ENCODE results near the gene USP47. TPM values are rescaled to one million over a fixed set of nuclear protein-coding genes. Genes with fewer than 3 reads are reported as not detected.

USP47 gene
- total and polyA plus RNA-seq, 9 of the 15 experiments (the other 6 are each of a cell fraction or from before 2014, with no cell fraction given): 13.1 to 63.6 (median 34.7) TPM

DNA sequence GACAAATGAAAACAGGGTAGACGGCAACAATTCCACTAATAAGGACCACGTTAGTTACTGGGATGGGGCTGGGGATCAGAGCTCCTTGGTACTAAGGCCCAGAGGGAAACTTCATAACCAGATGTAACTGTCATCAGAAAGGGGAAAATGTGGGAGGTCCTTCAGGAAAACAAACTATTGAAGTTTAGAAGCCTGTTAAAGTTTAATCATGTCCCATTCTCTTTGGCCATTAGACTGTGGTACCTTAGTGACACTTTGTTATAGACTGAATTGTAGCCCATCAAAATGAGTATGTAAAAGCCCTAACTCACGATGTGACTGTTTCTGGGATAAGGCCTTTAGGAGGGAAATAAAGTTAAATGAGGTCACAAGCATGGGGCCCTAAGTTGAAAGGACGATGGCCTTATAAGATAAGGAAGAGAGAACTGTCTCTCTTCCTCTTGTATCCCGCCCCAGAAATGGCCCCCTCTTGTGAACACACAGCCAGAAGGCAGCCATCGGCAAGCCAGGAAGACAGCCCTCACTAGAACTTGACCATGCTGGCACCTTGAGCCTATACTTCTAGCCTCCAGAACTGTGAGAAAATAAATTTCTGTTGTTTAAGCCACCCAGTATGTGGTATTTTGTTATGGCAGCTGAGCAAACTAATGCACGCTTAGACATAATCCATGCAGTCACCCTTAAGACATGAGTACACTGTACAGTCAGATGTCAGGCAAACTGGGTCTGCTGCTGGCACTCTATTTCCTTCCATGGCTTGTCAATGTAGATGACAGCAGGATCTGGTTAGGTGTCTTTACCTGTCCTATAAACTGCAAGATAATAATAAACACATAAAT is 26.9 kb upstream of the USP47 start (continued):
- TF ChIP-seq, protein P1, sequence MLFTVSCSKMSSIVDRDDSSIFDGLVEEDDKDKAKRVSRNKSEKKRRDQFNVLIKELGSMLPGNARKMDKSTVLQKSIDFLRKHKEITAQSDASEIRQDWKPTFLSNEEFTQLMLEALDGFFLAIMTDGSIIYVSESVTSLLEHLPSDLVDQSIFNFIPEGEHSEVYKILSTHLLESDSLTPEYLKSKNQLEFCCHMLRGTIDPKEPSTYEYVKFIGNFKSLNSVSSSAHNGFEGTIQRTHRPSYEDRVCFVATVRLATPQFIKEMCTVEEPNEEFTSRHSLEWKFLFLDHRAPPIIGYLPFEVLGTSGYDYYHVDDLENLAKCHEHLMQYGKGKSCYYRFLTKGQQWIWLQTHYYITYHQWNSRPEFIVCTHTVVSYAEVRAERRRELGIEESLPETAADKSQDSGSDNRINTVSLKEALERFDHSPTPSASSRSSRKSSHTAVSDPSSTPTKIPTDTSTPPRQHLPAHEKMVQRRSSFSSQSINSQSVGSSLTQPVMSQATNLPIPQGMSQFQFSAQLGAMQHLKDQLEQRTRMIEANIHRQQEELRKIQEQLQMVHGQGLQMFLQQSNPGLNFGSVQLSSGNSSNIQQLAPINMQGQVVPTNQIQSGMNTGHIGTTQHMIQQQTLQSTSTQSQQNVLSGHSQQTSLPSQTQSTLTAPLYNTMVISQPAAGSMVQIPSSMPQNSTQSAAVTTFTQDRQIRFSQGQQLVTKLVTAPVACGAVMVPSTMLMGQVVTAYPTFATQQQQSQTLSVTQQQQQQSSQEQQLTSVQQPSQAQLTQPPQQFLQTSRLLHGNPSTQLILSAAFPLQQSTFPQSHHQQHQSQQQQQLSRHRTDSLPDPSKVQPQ (CRISPR knock-in tag; IDR thresholded peaks at IDR 0.05; ENCODE audit: borderline replicate concordance): no peak
- TF ChIP-seq EP300 (IDR thresholded peaks at IDR 0.05; ENCODE audit: low read length): peak; percentile 51; the same call in 1 of the 2 replicates
- peak in 1 of 2 experiments; percentile 8; a peak in 1 of 4 replicates for TF ChIP-seq RAD21 (CRISPR knock-in tag; conservative IDR thresholded peaks at IDR 0.05 in 1 of 2, IDR thresholded peaks at IDR 0.05 in 1 of 2)
- peak; percentile 53; the same call in 1 of the 2 replicates for TF ChIP-seq SOX6 (IDR thresholded peaks at IDR 0.05)
- no peak for TF ChIP-seq NR4A1 (CRISPR knock-in tag; IDR thresholded peaks at IDR 0.05)
- TF ChIP-seq NR4A1 (tag; IDR thresholded peaks at IDR 0.05): peak; percentile 59; the same call in 1 of the 2 replicates
- no peak for TF ChIP-seq TAF9B (IDR thresholded peaks at IDR 0.05; ENCODE audit: partially characterized antibody)
- TF ChIP-seq, protein P2, sequence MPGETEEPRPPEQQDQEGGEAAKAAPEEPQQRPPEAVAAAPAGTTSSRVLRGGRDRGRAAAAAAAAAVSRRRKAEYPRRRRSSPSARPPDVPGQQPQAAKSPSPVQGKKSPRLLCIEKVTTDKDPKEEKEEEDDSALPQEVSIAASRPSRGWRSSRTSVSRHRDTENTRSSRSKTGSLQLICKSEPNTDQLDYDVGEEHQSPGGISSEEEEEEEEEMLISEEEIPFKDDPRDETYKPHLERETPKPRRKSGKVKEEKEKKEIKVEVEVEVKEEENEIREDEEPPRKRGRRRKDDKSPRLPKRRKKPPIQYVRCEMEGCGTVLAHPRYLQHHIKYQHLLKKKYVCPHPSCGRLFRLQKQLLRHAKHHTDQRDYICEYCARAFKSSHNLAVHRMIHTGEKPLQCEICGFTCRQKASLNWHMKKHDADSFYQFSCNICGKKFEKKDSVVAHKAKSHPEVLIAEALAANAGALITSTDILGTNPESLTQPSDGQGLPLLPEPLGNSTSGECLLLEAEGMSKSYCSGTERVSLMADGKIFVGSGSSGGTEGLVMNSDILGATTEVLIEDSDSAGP (CRISPR knock-in tag; IDR thresholded peaks at IDR 0.05): no peak
- peak; percentile 38 for TF ChIP-seq MEIS2 (IDR thresholded peaks at IDR 0.05; ENCODE audit: partially characterized antibody)
- TF ChIP-seq ILK (tag; IDR thresholded peaks at IDR 0.05; ENCODE audit: borderline replicate concordance, low read depth): no peak
- TF ChIP-seq NR2C1 (IDR thresholded peaks at IDR 0.05): no peak
- peak; percentile 30; the same call in 1 of the 2 replicates for TF ChIP-seq NR2C1 (tag; IDR thresholded peaks at IDR 0.05)
- TF ChIP-seq NR2C2 (CRISPR knock-in tag; IDR thresholded peaks at IDR 0.05): no peak
- TF ChIP-seq NR2C2 (tag; IDR thresholded peaks at IDR 0.05): peak; percentile 55; the same call in 1 of the 2 replicates
- TF ChIP-seq KLF1 (tag; IDR thresholded peaks at IDR 0.05): no peak
- TF ChIP-seq JUND (IDR thresholded peaks at IDR 0.05; ENCODE audit: borderline replicate concordance, low read depth, low read length): peak; percentile 56
- peak; percentile 58; the same call in 1 of the 3 replicates for TF ChIP-seq JUND (tag; IDR thresholded peaks at IDR 0.05; ENCODE audit: borderline replicate concordance, low read depth, low read length)
- TF ChIP-seq CREM (IDR thresholded peaks at IDR 0.05; ENCODE audit: low read depth): peak; percentile 52; the same call in 1 of the 2 replicates
